HL-60 (cell line): ENCODE data around the gene ADAMTS17.

Experiments
- CTCF ChIP-seq: IDR thresholded peaks from one replicate; pipeline ENCODE4 v1.5.1; 2011; ENCODE audit warnings: low read length, control low read depth, inconsistent platforms; ENCODE audit not compliant: insufficient read depth
- GABPA ChIP-seq: IDR thresholded peaks from 2 replicates; pipeline ENCODE4 v1.6.1; 2012; ENCODE audit warnings: low read depth
- POLR2AphosphoS5 ChIP-seq: IDR thresholded peaks from 2 replicates; pipeline ENCODE4 v1.6.1; 2012; ENCODE audit warnings: low read depth
- TF ChIP-seq, protein P1 (sequence below): IDR thresholded peaks from 2 replicates; pipeline ENCODE4 v1.6.1; 2012; ENCODE audit warnings: low read depth; ENCODE audit not compliant: insufficient replicate concordance

DNA sequence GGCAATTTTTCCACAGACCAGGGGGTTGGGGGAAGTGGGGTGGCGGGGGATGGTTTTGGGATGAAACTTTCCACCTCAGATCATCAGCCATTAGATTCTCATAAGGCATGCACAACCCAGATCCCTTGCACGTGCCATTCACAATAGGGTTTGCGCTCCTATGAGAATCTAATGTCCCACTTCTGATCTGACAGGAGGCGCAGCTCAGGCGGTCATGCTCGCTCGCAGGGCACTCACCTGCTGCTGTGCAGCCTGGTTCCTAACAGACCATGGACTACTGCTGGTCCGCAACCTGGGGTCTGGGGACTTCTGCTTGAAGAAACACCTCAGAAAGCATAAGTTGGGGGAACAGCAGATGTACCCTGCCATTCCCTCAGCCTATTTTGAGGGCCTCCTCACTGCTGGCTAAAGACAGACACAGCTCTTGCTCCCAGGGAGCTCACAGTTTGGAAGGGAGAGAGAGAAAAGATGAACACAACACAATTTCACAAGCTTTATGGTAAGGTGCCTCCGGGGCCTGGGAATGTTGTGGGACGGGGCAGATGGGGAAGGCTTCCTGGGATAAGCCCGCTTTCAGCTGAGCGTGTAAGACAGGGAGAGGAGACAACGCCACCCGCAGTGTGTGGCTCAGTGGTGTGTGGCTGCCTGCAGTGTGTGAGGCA, 285.2 kb downstream of the ADAMTS17 start:
- TF ChIP-seq CTCF: no peak
- no peak for TF ChIP-seq GABPA
- no peak for TF ChIP-seq POLR2AphosphoS5
- TF ChIP-seq, protein P1, sequence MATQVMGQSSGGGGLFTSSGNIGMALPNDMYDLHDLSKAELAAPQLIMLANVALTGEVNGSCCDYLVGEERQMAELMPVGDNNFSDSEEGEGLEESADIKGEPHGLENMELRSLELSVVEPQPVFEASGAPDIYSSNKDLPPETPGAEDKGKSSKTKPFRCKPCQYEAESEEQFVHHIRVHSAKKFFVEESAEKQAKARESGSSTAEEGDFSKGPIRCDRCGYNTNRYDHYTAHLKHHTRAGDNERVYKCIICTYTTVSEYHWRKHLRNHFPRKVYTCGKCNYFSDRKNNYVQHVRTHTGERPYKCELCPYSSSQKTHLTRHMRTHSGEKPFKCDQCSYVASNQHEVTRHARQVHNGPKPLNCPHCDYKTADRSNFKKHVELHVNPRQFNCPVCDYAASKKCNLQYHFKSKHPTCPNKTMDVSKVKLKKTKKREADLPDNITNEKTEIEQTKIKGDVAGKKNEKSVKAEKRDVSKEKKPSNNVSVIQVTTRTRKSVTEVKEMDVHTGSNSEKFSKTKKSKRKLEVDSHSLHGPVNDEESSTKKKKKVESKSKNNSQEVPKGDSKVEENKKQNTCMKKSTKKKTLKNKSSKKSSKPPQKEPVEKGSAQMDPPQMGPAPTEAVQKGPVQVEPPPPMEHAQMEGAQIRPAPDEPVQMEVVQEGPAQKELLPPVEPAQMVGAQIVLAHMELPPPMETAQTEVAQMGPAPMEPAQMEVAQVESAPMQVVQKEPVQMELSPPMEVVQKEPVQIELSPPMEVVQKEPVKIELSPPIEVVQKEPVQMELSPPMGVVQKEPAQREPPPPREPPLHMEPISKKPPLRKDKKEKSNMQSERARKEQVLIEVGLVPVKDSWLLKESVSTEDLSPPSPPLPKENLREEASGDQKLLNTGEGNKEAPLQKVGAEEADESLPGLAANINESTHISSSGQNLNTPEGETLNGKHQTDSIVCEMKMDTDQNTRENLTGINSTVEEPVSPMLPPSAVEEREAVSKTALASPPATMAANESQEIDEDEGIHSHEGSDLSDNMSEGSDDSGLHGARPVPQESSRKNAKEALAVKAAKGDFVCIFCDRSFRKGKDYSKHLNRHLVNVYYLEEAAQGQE: no peak
